IMR-90 (cell line): ENCODE data around the gene CLCA1.

Source experiments
- CEBPB ChIP-seq: IDR thresholded peaks from 2 replicates; pipeline ENCODE4 v1.6.1; 2012; ENCODE audit warnings: low read depth, low read length, improper control_type of control experiment
- CTCF ChIP-seq: conservative IDR thresholded peaks from 2 replicates; pipeline ENCODE4 v1.5.1; 2012; ENCODE audit warnings: mild to moderate bottlenecking, low read depth, low read length, improper control_type of control experiment
- MAZ ChIP-seq: IDR thresholded peaks from 2 replicates; pipeline ENCODE4 v1.6.1; 2012; ENCODE audit warnings: low read depth, mild to moderate bottlenecking, low read length, improper control_type of control experiment, moderate library complexity, borderline replicate concordance
- MXI1 ChIP-seq: IDR thresholded peaks from 2 replicates; pipeline ENCODE4 v1.6.1; 2012; ENCODE audit warnings: low read depth, mild to moderate bottlenecking, low read length, moderate library complexity, borderline replicate concordance
- POLR2A ChIP-seq: IDR thresholded peaks from 2 replicates; pipeline ENCODE4 v1.6.1; 2012; ENCODE audit warnings: mild to moderate bottlenecking, low read depth, low read length
- RFX5 ChIP-seq: IDR thresholded peaks from 2 replicates; pipeline ENCODE4 v1.8.0; 2012; ENCODE audit warnings: low read depth, mild to moderate bottlenecking, low read length, moderate library complexity
- SMC3 ChIP-seq: fragments of 150-350 bp; IDR thresholded peaks from 2 replicates; pipeline ENCODE4 v1.6.1; 2016; ENCODE audit warnings: low read depth, mild to moderate bottlenecking, antibody characterized with exemption, low read length, moderate library complexity

- TF ChIP-seq SMC3 (no peak), CTCF (no peak), MXI1 (no peak), RFX5 (no peak), POLR2A (no peak), MAZ (no peak), CEBPB (no peak)
These were observed 13.7 kb upstream of the CLCA1 start for GRCh38 chr1:86455073-86455472.
